Measurements from ENCODE around the gene EPS8L2.

The EPS8L2 gene

GRCh38 chr11:673866-674265 lies 32.2 kb upstream of the EPS8L2 start:
- Histone ChIP-seq H3K36me3 (peaks cover 57% of the 10 kb centered on the region), H3K9me3 (ENCODE audit: severe bottlenecking) (no peaks in the 10 kb centered on the region), H3K4me3 (ENCODE audit: low read depth, low read length) (no peak overlapping the region), H3K27me3 (ENCODE audit: insufficient read depth, low read depth, severe bottlenecking) (no peaks in the 10 kb centered on the region), H3K27ac (no peak overlapping the region)
- DNase-seq = no peak
- no peak for TF ChIP-seq CTCF (IDR thresholded peaks at IDR 0.05; ENCODE audit: low read depth, low read length)

- Histone ChIP-seq H3K4me3 (ENCODE audit: low read depth, low read length) (no peak overlapping the region), H3K9me3 (ENCODE audit: severe bottlenecking) (no peaks in the 10 kb centered on the region), H3K36me3 (peaks cover 57% of the 10 kb centered on the region), H3K27me3 (ENCODE audit: insufficient read depth, low read depth, severe bottlenecking) (no peaks in the 10 kb centered on the region), H3K27ac (no peak overlapping the region)
- DNase-seq = no peak
- no peak for TF ChIP-seq CTCF (IDR thresholded peaks at IDR 0.05; ENCODE audit: low read depth, low read length)
Measured at GRCh38 chr11:674406-674805, 31.6 kb upstream of the EPS8L2 start.

GRCh38 chr11:678297-678696 lies 27.7 kb upstream of the EPS8L2 start:
- H3K27me3 ChIP-seq (ENCODE audit: insufficient read depth, low read depth, severe bottlenecking) = no peaks in the 10 kb centered on the region
- peaks cover 71% of the 10 kb centered on the region for H3K36me3 ChIP-seq
- H3K27ac ChIP-seq = no peak overlapping the region
- no peaks in the 10 kb centered on the region for H3K9me3 ChIP-seq (ENCODE audit: severe bottlenecking)
- no peak for DNase-seq
- no peak for TF ChIP-seq CTCF (IDR thresholded peaks at IDR 0.05; ENCODE audit: low read depth, low read length)
- no peak overlapping the region for H3K4me3 ChIP-seq (ENCODE audit: low read depth, low read length)

GRCh38 chr11:679271-680207 lies 26.5 kb upstream of the EPS8L2 start:
- no peak for DNase-seq
- H3K4me3 ChIP-seq (ENCODE audit: low read depth, low read length) = no peak overlapping the region
- peaks cover 69% of the 10 kb centered on the region for H3K36me3 ChIP-seq
- TF ChIP-seq CTCF (IDR thresholded peaks at IDR 0.05; ENCODE audit: low read depth, low read length) = no peak
- H3K9me3 ChIP-seq (ENCODE audit: severe bottlenecking) = no peaks in the 10 kb centered on the region
- no peak overlapping the region for H3K27ac ChIP-seq
- no peaks in the 10 kb centered on the region for H3K27me3 ChIP-seq (ENCODE audit: insufficient read depth, low read depth, severe bottlenecking)

- peaks cover 71% of the 10 kb centered on the region for H3K36me3 ChIP-seq
- H3K27me3 ChIP-seq (ENCODE audit: insufficient read depth, low read depth, severe bottlenecking) = no peaks in the 10 kb centered on the region
- no peak for DNase-seq
- TF ChIP-seq CTCF (IDR thresholded peaks at IDR 0.05; ENCODE audit: low read depth, low read length) = no peak
- H3K4me3 ChIP-seq (ENCODE audit: low read depth, low read length) = no peak overlapping the region
- no peak overlapping the region for H3K27ac ChIP-seq
- no peaks in the 10 kb centered on the region for H3K9me3 ChIP-seq (ENCODE audit: severe bottlenecking)
Measured at GRCh38 chr11:680476-680875, 25.6 kb upstream of the EPS8L2 start.

Measured in WERI-Rb-1 (cell line).